ENCODE measurements around the gene TRERF1.
A peak's percentile ranks its signal among the peaks of the same experiment; 100 is the strongest.

- TF ChIP-seq CTCF (IDR thresholded peaks at IDR 0.05; ENCODE audit: poor library complexity) (peak; percentile 8), EZH2 (IDR thresholded peaks at IDR 0.05; ENCODE audit: borderline replicate concordance) (no peak)
Measured at GRCh38 chr6:42313941-42314570, 137.7 kb downstream of the TRERF1 start.
